Muscle of leg (tissue), 11 donors: ENCODE results near the gene ZBED1. TPM values are rescaled to one million over a fixed set of nuclear protein-coding genes. Genes with fewer than 3 reads are reported as not detected.
"Not testable (repeated sequence)": the region's sequence is repeated elsewhere in the genome, so short reads cannot be mapped to it uniquely, and the experiment has no call there.

Source experiments
- DNase-seq: peaks from one replicate; pipeline ENCODE4 v3.0.0; 2013
- H3K27ac ChIP-seq: one replicate; pipeline ENCODE4 v1.5.1; 2013; ENCODE audit warnings: mild to moderate bottlenecking, low read length, control low read depth
- H3K27me3 ChIP-seq: one replicate; pipeline ENCODE4 v1.6.1; 2013; ENCODE audit warnings: low read length; ENCODE audit not compliant: control insufficient read depth, insufficient read depth
- H3K36me3 ChIP-seq: one replicate; pipeline ENCODE4 v1.6.1; 2013; ENCODE audit warnings: low read length; ENCODE audit not compliant: control insufficient read depth, insufficient read depth
- H3K4me1 ChIP-seq: one replicate; pipeline ENCODE4 v1.6.1; 2013; ENCODE audit warnings: low read length; ENCODE audit not compliant: control insufficient read depth, insufficient read depth
- H3K4me3 ChIP-seq: one replicate; pipeline ENCODE4 v1.5.1; 2013; ENCODE audit warnings: low read length, control low read depth
- H3K9me3 ChIP-seq: replicated peaks from 2 replicates; pipeline ENCODE4 v1.6.1; 2013; ENCODE audit warnings: low read depth, low read length; ENCODE audit not compliant: control insufficient read depth
- WGBS: methylation state at CpG from one replicate; pipeline ENCODE4 v1.1.5; 2013; ENCODE audit warnings: missing lambda C conversion rate; ENCODE audit not compliant: insufficient coverage; 5-methylcytosine and 5-hydroxymethylcytosine counted together
- polyA plus RNA-seq, 8 donors: library from polyadenylated mRNA; unstranded; fragments of 120-200 nt; gene quantifications; one replicate each; pipeline versions ENCODE4 v1.2.1 to v1.2.3, GENCODE V29; 2013; ENCODE audit warnings: inconsistent platforms in 1 of 8, low replicate concordance in 1 of 8; ENCODE audit not compliant: insufficient read length in 8 of 8, insufficient read depth in 1 of 8
- total RNA-seq: library from RNA; stranded (reverse); fragments of 120-200 nt; gene quantifications from one replicate; pipeline ENCODE4 v1.2.4, GENCODE V29; 2013

Gene ZBED1
- total and polyA plus RNA-seq, 9 donors: 16.4 to 30.4 (median 27.1) TPM

DNA sequence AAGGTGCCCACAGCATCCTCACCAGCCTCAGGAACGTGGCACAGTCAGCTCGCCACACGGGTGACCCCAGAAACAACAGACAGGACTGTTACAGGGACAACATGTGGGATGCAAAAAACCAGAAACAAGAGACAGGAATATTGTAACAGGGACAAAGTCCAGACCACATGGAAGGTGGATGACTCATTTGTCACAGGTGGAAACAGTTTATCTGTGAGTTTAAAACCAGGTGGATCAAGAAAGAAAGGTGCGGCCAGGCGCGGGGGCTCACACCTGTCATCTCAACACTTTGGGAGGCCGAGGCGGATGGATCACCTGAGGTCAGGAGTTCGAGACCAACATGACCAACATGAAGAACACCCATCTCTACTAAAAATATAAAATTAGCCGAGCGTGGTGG lies 23.5 kb downstream of the ZBED1 start:
- WGBS: 83% methylated on average over 4 of the region's 11 CpGs
- not testable (repeated sequence) for H3K4me3 ChIP-seq, H3K9me3 ChIP-seq, H3K27ac ChIP-seq, H3K36me3 ChIP-seq, DNase-seq, H3K27me3 ChIP-seq, H3K4me1 ChIP-seq

- 84% methylated on average over 15 of the region's 18 CpGs for WGBS
Measured at GRCh38 chrX:2474963-2475726, 25.6 kb downstream of the ZBED1 start.

GRCh38 chrX:2474280-2474962 lies 26.4 kb downstream of the ZBED1 start:
- H3K9me3 ChIP-seq: no peaks in the 10 kb centered on the region
- H3K4me3 ChIP-seq: no peak overlapping the region
- no peak overlapping the region for H3K27ac ChIP-seq
- no peak for DNase-seq
- no peaks in the 10 kb centered on the region for H3K36me3 ChIP-seq
- WGBS: 71% methylated on average over 17 of the region's 20 CpGs
- H3K4me1 ChIP-seq: no peaks in the 10 kb centered on the region
- no peaks in the 10 kb centered on the region for H3K27me3 ChIP-seq

More at GRCh38 chrX:2474963-2475726, 25.6 kb downstream of the ZBED1 start:
- DNase-seq: no peak
- Histone ChIP-seq H3K4me3 (no peak overlapping the region), H3K9me3 (no peaks in the 10 kb centered on the region), H3K4me1 (no peaks in the 10 kb centered on the region), H3K27me3 (no peaks in the 10 kb centered on the region), H3K27ac (no peak overlapping the region), H3K36me3 (no peaks in the 10 kb centered on the region)

GRCh38 chrX:2473064-2473463 lies 27.7 kb downstream of the ZBED1 start:
- not testable (repeated sequence) for DNase-seq, H3K9me3 ChIP-seq, H3K27ac ChIP-seq, H3K27me3 ChIP-seq, H3K4me1 ChIP-seq, H3K36me3 ChIP-seq, H3K4me3 ChIP-seq
- WGBS: 72% methylated on average over 10 of the region's 15 CpGs

- Histone ChIP-seq H3K4me1 (no peaks in the 10 kb centered on the region), H3K36me3 (no peaks in the 10 kb centered on the region), H3K9me3 (no peaks in the 10 kb centered on the region), H3K27me3 (no peaks in the 10 kb centered on the region), H3K27ac (no peak overlapping the region), H3K4me3 (no peak overlapping the region)
- no peak for DNase-seq
- 70% methylated on average over 2 of the region's 7 CpGs for WGBS
Measured at GRCh38 chrX:2471641-2472040, 29.1 kb downstream of the ZBED1 start.

DNA sequence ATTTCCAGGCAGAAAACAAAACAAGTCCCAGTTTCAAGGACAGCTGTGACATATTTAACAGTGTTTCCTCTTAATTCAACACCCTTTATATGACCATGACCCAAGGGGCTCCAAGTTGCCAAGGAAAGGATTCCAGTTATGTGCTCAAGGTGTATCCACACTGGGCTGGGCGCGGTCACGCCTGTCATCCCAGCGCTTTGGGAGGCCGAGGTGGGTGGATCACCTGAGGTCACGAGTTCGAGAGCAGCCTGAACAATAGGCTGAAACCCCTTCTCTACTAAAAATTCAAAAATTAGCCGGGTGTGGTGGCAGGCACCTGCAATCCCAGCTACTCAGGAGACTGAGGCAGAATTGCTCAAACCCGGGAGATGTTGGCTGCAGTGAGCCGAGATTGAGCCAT lies 29.6 kb downstream of the ZBED1 start:
- not testable (repeated sequence) for DNase-seq, H3K27me3 ChIP-seq, H3K4me3 ChIP-seq, H3K36me3 ChIP-seq, H3K9me3 ChIP-seq, H3K4me1 ChIP-seq, H3K27ac ChIP-seq
- WGBS: 89% methylated on average over 9 of the region's 10 CpGs

DNA sequence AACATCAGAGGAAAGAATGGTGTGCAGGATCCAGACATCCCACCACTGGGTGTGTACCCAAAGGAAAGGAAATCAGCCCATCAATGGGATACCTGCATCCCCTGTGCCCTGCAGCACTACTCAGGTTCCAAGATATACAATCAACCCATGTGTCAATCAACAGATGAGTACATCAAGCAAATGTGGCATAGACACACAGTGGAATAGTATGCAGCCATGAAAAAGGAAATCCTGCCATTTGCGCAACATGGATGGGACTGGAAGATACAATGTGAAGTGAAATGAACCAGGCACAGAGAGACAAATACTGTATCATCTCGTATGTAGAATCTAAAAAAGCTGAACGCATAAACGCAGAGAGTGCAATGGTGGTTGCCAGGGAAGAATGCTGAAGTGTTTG lies 30.9 kb downstream of the ZBED1 start:
- not testable (repeated sequence) for H3K36me3 ChIP-seq, H3K4me1 ChIP-seq, H3K9me3 ChIP-seq, DNase-seq, H3K27ac ChIP-seq, H3K27me3 ChIP-seq, H3K4me3 ChIP-seq
- WGBS: 92% methylated on average over 4 of the region's 4 CpGs

- H3K4me3 ChIP-seq: no peak overlapping the region
- no peak for DNase-seq
- 90% methylated on average over 20 of the region's 22 CpGs for WGBS
- H3K4me1 ChIP-seq: no peaks in the 10 kb centered on the region
- H3K27ac ChIP-seq: no peak overlapping the region
- H3K9me3 ChIP-seq: no peaks in the 10 kb centered on the region
- no peaks in the 10 kb centered on the region for H3K27me3 ChIP-seq
- no peaks in the 10 kb centered on the region for H3K36me3 ChIP-seq
Measured at GRCh38 chrX:2469196-2469685, 31.5 kb downstream of the ZBED1 start.

GRCh38 chrX:2468261-2469195 lies 32.2 kb downstream of the ZBED1 start:
- H3K4me3 ChIP-seq: no peak overlapping the region
- no peak overlapping the region for H3K27ac ChIP-seq
- WGBS: 85% methylated on average over 30 of the region's 32 CpGs
- H3K36me3 ChIP-seq: no peaks in the 10 kb centered on the region
- DNase-seq: no peak
- H3K4me1 ChIP-seq: no peaks in the 10 kb centered on the region
- H3K9me3 ChIP-seq: no peaks in the 10 kb centered on the region
- no peaks in the 10 kb centered on the region for H3K27me3 ChIP-seq
